ENCODE measurements around the gene TOR4A.

GRCh38 chr9:137240318-137240840 lies 37.1 kb upstream of the TOR4A start:
- TF ChIP-seq POLR2A (IDR thresholded peaks at IDR 0.05) (no peak), CTCF (IDR thresholded peaks at IDR 0.05) (no peak), POLR2AphosphoS5 (IDR thresholded peaks at IDR 0.05) (peak; percentile 4)

All from prostate gland (tissue), 2 donors.